Natural killer cell (primary cell): ENCODE data around the gene KIF12. TPM values are rescaled to one million over a fixed set of nuclear protein-coding genes. Genes with fewer than 3 reads are reported as not detected.

ENCODE experiments used
- ATAC-seq, 3 donors: fragments of 150-1000 bp in 2 of 3; fragments of 200-7000 bp in 1 of 3; cut with Tn5 transposase; 1 replicate in 1 of 3; 2 replicates in 2 of 3; pipeline ENCODE4 v1.10.0; 2021; ENCODE audit warnings: mild to moderate bottlenecking in 2 of 3, moderate library complexity in 2 of 3
- DNase-seq, 2 donors: peaks; one replicate each; pipeline versions ENCODE4 v3.0.0 to v3.0.0-alpha.2; 2013 to 2021; ENCODE audit warnings: mixed read lengths in 1 of 2
- H3K27ac ChIP-seq: one replicate; pipeline ENCODE4 v1.5.1; 2013; ENCODE audit warnings: mild to moderate bottlenecking, low read length
- H3K27me3 ChIP-seq: one replicate; pipeline ENCODE4 v1.6.1; 2013; ENCODE audit warnings: low read length; ENCODE audit not compliant: control insufficient read depth, insufficient read depth
- H3K36me3 ChIP-seq: one replicate; pipeline ENCODE4 v1.6.1; 2013; ENCODE audit warnings: low read length; ENCODE audit not compliant: control insufficient read depth, insufficient read depth
- H3K4me1 ChIP-seq: one replicate; pipeline ENCODE4 v1.6.1; 2013; ENCODE audit warnings: low read length; ENCODE audit not compliant: control insufficient read depth, insufficient read depth
- H3K4me3 ChIP-seq: one replicate; pipeline ENCODE4 v1.5.1; 2013; ENCODE audit warnings: low read length
- H3K9me3 ChIP-seq: one replicate; pipeline ENCODE4 v1.6.1; 2013; ENCODE audit warnings: low read length; ENCODE audit not compliant: control insufficient read depth, insufficient read depth
- H3K27ac Mint-ChIP-seq, 2 donors: one replicate each; pipeline ENCODE4 v1.8.0; 2022; ENCODE audit warnings: mild to moderate bottlenecking in 2 of 2, mixed read lengths in 2 of 2, moderate library complexity in 1 of 2
- H3K27me3 Mint-ChIP-seq, 2 donors: one replicate each; pipeline ENCODE4 v1.8.0; 2022; ENCODE audit warnings: low read depth in 2 of 2, mixed read lengths in 2 of 2
- H3K36me3 Mint-ChIP-seq: one replicate; pipeline ENCODE4 v1.8.0; 2022; ENCODE audit warnings: mixed read lengths
- H3K4me1 Mint-ChIP-seq, 2 donors: one replicate each; pipeline ENCODE4 v1.8.0; 2022; ENCODE audit warnings: mixed read lengths in 2 of 2
- H3K4me3 Mint-ChIP-seq: one replicate; pipeline ENCODE4 v1.8.0; 2022; ENCODE audit warnings: mild to moderate bottlenecking, moderate library complexity, mixed read lengths
- H3K9me3 Mint-ChIP-seq, 2 donors: one replicate each; pipeline ENCODE4 v1.8.0; 2022; ENCODE audit warnings: mixed read lengths in 2 of 2
- CTCF ChIP-seq: fragments of 200-600 bp; IDR thresholded peaks from one replicate; pipeline ENCODE4 v1.8.0; 2022; ENCODE audit warnings: antibody characterized with exemption
- WGBS: methylation state at CpG from one replicate; pipeline ENCODE4 v1.1.7; 2013; ENCODE audit warnings: missing lambda C conversion rate; ENCODE audit not compliant: insufficient coverage; 5-methylcytosine and 5-hydroxymethylcytosine counted together
- intact Hi-C: fragments of 100-400 bp; cut with micrococcal nuclease; formaldehyde crosslinking; loops from one replicate; pipeline ENCODE4 v1.14.2; 2022
- total RNA-seq, 4 donors: library from RNA; stranded (reverse); fragments of 120-200 nt in 1 of 4; gene quantifications; one replicate each; pipeline versions ENCODE4 v1.2.3 to v1.2.4, GENCODE V29; 2013 to 2022

The KIF12 gene
- total RNA-seq, 3 donors from 2014 or later (not counting 1 experiment from before 2014, with no cell fraction given), result not detected

DNA sequence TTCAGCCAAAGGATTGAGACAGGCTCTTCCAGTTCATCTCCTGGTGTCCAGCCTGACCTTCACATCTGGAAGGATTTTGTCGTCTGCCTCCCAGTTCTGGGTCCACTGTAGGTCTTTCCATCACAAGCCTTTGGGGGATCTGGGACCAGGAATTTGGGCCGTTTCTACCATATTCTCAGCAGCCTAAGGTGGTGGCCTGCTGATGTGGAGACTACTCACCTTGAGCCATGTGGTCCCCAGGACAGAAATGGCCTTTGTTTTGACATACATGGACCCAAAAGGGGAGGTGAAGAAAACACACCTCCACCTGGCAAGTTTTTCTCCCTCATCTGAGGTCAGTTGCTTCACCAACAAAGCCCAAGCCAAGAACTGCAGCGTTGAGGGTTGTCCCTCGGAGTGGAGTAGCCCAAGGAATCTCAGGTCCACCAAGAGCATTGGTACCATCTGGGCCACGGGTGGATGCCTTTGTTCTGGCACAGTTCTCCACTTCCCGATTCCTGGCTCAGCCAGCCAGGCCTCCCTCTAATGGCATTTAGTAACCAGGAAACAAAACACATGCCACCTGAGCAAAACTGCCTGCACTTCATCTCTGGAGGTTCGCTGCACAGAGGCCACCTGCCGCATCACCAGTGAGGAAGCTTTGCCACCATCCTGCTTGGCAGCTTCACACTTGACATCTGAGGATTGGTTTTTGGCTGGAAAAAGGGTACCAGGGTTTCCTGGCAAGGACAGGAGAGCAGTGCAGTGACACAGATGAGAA lies 45.7 kb downstream of the KIF12 start:
- Histone ChIP-seq H3K9me3 (no peaks in the 10 kb centered on the region), H3K27ac (no peak overlapping the region), H3K36me3 (peaks cover 6% of the 10 kb centered on the region), H3K27me3 (no peaks in the 10 kb centered on the region), H3K4me1 (no peaks in the 10 kb centered on the region), H3K4me3 (no peak overlapping the region)
- Mint-ChIP-seq H3K9me3 (no peaks in the 10 kb centered on the region), H3K4me1 (no peaks in the 10 kb centered on the region), H3K27me3 (no peaks in the 10 kb centered on the region), H3K27ac (no peak overlapping the region), H3K4me3 (no peak overlapping the region), H3K36me3 (no peaks in the 10 kb centered on the region)
- no peak for TF ChIP-seq CTCF
- no peak for ATAC-seq
- no peak for DNase-seq
- intact Hi-C loops, result no loop called here
- WGBS, result 93% methylated on average over 8 of the region's 8 CpGs

DNA sequence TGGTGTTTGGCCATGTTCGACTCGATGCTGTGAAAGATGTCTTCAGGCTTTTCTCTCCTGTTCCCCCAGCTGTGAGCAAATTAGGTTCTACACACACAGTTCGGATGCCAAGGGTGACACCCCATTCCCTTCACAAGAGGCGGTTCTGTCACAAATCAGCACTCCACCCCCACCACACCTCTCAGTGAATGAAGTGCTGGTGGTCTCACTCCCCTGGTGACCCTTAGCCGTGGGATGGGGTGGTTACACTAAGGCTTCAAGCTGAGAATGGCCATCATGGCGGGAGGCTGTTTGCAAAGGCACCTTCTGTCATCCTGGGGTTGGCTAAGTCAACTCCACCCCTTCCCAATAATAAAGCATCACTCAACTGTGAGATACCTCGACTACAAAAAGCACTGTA lies 47.4 kb downstream of the KIF12 start:
- DNase-seq, result no peak
- Histone ChIP-seq H3K4me1 (no peaks in the 10 kb centered on the region), H3K4me3 (no peak overlapping the region), H3K9me3 (no peaks in the 10 kb centered on the region), H3K27me3 (no peaks in the 10 kb centered on the region), H3K27ac (no peak overlapping the region), H3K36me3 (peaks cover 6% of the 10 kb centered on the region)
- no peaks in the 10 kb centered on the region for H3K9me3 Mint-ChIP-seq
- no peak for TF ChIP-seq CTCF
- no peaks in the 10 kb centered on the region for H3K27me3 Mint-ChIP-seq
- H3K36me3 Mint-ChIP-seq, result no peaks in the 10 kb centered on the region
- ATAC-seq, result no peak
- H3K27ac Mint-ChIP-seq, result no peak overlapping the region
- 76% methylated on average over 7 of the region's 7 CpGs for WGBS
- H3K4me1 Mint-ChIP-seq, result no peaks in the 10 kb centered on the region
- no peak overlapping the region for H3K4me3 Mint-ChIP-seq
- intact Hi-C loops, result no loop called here

DNA sequence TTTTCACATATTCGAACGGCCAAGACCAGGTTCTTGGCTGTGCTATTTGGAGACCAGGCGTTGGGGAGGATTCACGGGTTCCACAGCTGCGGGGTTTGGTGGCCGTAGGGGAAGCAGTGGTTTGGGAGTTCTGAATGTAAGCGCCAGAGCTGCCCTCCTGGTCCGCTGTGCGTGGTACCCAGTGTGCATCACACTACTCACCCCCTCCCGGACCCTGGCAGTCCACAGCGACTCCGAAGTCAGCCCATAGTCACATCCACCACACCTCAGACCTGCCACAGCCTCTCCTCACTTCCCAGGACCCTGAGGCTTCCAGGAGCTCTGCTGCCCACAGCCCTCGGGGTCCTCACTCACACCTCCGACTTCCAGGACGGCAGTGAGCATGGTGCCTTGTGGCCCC lies 47.8 kb downstream of the KIF12 start:
- no peaks in the 10 kb centered on the region for H3K27me3 Mint-ChIP-seq
- Histone ChIP-seq H3K36me3 (peaks cover 6% of the 10 kb centered on the region), H3K9me3 (no peaks in the 10 kb centered on the region), H3K27ac (no peak overlapping the region), H3K4me3 (no peak overlapping the region), H3K27me3 (no peaks in the 10 kb centered on the region), H3K4me1 (no peaks in the 10 kb centered on the region)
- TF ChIP-seq CTCF, result no peak
- ATAC-seq (no peak), DNase-seq (no peak)
- WGBS, result 94% methylated on average over 15 of the region's 15 CpGs
- H3K27ac Mint-ChIP-seq, result no peak overlapping the region
- H3K4me1 Mint-ChIP-seq, result no peaks in the 10 kb centered on the region
- intact Hi-C loops, result no loop called here
- H3K9me3 Mint-ChIP-seq, result no peaks in the 10 kb centered on the region
- H3K36me3 Mint-ChIP-seq, result no peaks in the 10 kb centered on the region
- H3K4me3 Mint-ChIP-seq, result no peak overlapping the region

DNA sequence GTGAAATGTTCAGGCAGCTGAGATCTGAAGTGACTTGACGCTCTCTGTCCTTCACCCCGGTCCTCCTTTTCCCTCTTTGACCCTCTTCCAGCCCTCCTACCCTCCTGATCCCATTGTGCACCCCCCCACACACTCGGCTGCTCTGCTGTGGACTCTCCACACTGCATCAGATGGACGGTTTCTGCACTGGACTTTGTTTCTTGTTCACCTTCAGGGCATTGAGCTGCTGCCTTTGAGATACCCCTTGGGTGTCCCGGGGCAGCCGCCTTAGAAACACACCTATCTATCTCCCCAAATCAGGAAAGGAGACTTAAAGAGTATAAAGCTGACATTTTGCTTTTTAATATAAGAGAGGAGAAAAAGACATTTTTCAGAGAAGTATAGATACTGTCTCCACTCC lies 48.4 kb downstream of the KIF12 start:
- ATAC-seq, result no peak
- intact Hi-C loops, result no loop called here
- H3K4me3 Mint-ChIP-seq, result no peak overlapping the region
- DNase-seq, result no peak
- no peaks in the 10 kb centered on the region for H3K27me3 Mint-ChIP-seq
- Histone ChIP-seq H3K4me3 (no peak overlapping the region), H3K27me3 (no peaks in the 10 kb centered on the region), H3K9me3 (no peaks in the 10 kb centered on the region), H3K4me1 (no peaks in the 10 kb centered on the region), H3K36me3 (peaks cover 6% of the 10 kb centered on the region), H3K27ac (no peak overlapping the region)
- H3K4me1 Mint-ChIP-seq, result no peaks in the 10 kb centered on the region
- no peaks in the 10 kb centered on the region for H3K36me3 Mint-ChIP-seq
- no peak overlapping the region for H3K27ac Mint-ChIP-seq
- WGBS, result 88% methylated on average over 4 of the region's 6 CpGs
- H3K9me3 Mint-ChIP-seq, result no peaks in the 10 kb centered on the region
- TF ChIP-seq CTCF, result no peak
